ENCODE results near the gene TAS2R40.
"Not testable (repeated sequence)": the region's sequence is repeated elsewhere in the genome, so short reads cannot be mapped to it uniquely, and the experiment has no call there.

TAS2R40 gene

DNA sequence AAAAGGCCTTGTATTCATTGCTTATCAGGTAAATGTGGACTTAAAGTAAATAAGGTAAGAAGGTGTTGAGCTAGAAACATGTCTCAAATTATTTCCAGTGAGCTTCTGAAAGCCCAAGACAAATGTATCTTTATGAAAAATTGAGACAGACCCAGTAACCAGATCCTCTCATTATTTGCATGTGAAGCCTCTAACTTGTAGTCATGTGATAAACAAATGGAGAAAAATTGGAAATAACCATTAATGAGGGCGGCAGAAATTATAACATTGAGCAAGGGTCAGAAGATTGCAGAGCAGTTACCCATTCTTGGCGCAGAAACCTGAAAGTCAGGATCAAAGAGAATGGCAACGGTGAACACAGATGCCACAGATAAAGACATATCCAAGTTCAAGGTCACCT lies at the start of gene TAS2R40:
Gene TAS2R40 (plus strand): TSS at position 301 of the 400 bp plus-strand sequence. CDS start 42 bp downstream, at position 343.
- DNase-seq, result no peak

- no peak for DNase-seq
These were observed 49.5 kb upstream of the TAS2R40 start for GRCh38 chr7:143172354-143172753.

DNA sequence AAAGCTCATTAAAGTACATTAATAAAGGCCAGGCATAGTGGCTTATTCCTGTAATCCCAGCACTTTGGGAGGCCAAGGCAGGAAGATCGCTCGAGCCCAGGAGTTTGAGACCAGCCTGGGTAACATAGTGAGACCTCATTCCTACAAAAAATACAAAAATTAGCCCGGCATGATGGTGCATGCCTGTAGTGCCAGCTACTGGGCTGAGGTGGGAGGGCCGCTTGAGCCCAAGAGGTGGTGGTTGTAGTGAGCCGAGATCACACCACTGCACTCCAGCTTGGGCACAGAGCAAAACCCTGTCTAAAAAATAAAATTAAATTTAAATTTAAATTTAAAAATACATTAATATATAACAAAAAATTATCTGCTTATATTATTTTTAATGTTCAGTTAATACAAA lies 45.7 kb upstream of the TAS2R40 start:
- DNase-seq, result no peak

DNA sequence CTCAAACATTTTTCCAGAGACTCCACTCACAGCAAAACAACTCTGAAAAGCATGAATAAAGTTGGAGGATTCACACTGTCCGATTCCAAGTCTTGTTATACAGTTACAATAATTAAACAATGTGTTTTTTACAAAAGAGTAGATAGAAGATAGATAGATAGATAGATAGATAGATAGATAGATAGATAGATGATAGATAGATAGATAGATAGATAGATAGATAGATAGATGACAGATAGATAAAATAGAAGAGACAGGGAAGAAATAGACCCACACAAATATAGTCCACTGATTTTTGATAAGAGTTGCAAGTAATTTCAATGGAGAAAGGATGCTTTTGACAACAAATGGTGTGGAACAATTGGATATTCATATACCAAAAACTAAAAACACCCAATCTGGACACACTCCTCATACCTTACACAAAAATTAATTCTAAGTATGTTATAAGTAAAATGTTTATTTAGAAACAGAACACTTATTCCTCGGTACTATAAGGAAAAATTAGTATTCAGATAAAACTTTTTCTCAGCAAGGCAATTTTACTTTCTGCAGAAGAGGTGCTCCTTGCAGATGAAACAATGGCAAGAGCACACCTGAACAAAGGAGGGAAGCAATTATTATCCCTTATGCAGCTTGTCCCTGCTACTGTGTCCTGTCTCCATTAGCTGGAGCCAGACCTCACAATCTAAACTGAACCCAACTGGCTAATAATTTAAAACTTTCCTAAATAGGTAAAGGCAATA lies 44.3 kb upstream of the TAS2R40 start:
- DNase-seq, result no peak

DNA sequence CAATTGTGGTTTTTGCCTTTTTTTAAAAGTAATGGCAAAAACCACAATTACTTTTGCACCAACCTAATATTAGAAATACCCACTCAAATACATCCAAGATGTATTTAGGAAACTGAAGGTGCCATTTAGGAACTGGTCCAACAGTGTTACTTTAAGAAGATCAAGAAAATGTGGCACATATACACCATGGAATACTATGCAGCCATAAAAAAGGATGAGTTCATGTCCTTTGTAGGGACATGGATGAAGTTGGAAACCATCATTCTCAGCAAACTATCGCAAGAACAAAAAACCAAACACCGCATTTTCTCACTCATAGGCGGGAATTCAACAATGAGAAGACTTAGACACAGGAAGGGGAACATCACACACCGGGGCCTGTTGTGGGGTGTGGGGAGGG lies 41.1 kb upstream of the TAS2R40 start:
- not testable (repeated sequence) for DNase-seq

DNA sequence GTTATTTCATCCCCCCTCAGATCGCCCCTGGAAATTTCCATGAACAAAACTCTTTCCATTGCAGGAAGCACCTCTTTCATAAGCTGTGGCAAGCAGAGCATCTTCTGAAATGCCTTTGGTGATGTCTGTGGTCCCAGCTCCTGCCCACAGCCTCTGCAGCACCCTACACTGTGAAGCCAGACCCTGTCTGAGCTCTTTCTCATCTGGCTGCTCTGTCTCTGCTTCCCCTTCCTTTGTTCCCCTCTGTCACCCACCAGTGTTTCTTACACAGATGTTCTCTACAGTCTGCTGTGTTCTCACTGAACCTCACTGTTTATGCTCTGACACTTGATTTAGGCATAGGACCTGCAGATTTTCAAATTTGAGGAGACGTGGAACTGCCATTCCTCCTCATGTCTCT lies 40.5 kb upstream of the TAS2R40 start:
- DNase-seq, result no peak

- no peak for DNase-seq
These were observed 38.8 kb upstream of the TAS2R40 start, which contains the start of gene TAS2R39 for GRCh38 chr7:143183024-143183423. Gene TAS2R39, plus strand, starts transcription at chr7:143183419. Its CDS starts 0 bp downstream, at chr7:143183419.

DNA sequence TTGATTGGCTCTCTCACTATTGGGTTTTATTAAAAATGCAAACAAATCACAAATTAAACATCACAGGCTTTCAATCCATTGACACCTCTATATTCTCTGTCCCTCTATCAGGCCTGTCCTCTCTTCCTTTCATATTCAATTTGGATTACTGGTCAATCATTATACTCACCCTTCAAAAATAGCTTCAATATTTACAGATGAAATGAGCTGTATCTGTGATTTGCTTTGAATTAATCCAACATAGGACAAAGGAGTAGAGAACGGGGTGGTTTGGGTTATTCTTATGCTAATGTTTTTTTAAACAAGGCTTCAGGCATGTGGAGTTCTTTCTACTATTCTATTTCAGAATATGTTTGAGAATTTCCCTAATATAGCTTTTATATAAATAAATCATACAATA lies 36.3 kb upstream of the TAS2R40 start:
- DNase-seq, result no peak

GRCh38 chr7:143188994-143189393 lies 32.8 kb upstream of the TAS2R40 start:
- no peak for DNase-seq

DNA sequence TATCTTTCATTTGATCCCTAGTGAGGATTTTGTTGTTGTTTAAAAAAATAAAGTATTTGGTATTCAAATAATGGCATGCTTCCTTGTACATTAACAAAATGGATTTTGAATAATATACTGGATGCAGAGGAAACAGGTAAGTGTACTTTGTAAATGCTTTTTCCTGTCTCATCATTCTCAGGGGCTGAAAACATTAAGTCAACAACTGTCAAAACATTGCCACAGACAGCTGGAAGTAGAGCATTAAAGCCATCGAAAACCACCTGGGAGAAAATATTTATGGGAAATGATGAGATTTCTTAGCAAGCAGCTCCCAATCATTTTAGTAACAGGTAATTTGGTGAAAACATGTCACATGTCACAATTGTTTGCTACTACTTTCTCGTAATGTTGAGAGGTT lies 28.0 kb upstream of the TAS2R40 start:
- no peak for DNase-seq

GRCh38 chr7:143199040-143199439 lies 22.8 kb upstream of the TAS2R40 start:
- DNase-seq, result no peak

- no peak for DNase-seq
These were observed 19.7 kb upstream of the TAS2R40 start for GRCh38 chr7:143202161-143202560.

- no peak for DNase-seq
These were observed 18.5 kb upstream of the TAS2R40 start for GRCh38 chr7:143203386-143203785.

DNA sequence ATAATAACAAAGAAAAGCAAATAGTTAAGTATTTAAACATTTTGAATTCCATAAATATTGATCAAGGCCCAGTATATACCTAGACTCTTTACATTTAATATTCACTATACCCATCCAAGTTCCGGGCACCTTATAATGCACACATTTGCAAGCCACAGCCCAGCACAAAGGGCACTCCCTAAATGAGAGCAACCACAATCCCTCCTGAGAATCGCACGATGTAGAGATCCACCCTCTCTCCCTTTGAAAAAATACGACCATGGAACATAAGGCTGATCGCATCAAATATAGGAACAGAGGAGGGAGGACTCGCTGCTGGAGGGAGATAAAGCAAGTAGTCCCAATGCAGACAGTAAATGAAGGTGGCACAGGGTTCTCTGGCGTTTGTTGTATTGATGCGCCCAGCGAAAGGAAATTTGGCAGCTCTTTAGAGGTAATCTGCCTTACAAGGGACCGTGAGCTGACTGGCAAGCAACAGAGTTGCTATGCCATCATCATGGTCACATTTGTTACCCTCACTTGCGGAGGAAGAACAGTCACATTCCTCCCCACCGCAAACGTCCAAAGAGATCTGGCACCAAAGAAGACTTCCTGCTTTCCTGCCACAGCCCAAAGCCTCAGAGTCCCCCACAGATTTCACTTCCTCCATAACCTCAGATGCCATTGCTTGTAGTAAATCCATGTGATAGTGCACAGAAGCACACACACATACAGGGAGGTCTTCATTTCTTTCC lies 16.1 kb upstream of the TAS2R40 start:
- no peak for DNase-seq

DNA sequence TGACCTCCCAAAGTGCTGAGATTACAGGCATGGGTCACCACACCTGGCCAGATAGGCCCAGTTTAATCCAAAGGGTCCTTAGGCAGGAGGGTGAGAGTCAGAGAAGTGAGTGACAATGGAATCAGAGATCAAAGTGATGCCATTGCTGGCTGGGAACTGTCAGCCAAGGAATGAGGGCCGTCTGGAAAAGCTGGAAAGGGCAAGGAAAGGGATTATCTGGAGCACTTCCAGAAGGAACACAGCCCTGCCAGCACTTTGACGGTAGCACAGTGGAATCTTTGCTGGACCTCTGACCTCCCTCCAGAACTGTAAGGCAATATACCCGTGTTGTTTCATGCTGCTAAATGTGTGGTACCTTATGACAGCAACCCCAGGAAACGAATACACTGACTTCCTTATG lies 11.3 kb upstream of the TAS2R40 start:
- DNase-seq, result no peak

- not testable (repeated sequence) for DNase-seq
These were observed 8.4 kb upstream of the TAS2R40 start for GRCh38 chr7:143213478-143213877.

DNA sequence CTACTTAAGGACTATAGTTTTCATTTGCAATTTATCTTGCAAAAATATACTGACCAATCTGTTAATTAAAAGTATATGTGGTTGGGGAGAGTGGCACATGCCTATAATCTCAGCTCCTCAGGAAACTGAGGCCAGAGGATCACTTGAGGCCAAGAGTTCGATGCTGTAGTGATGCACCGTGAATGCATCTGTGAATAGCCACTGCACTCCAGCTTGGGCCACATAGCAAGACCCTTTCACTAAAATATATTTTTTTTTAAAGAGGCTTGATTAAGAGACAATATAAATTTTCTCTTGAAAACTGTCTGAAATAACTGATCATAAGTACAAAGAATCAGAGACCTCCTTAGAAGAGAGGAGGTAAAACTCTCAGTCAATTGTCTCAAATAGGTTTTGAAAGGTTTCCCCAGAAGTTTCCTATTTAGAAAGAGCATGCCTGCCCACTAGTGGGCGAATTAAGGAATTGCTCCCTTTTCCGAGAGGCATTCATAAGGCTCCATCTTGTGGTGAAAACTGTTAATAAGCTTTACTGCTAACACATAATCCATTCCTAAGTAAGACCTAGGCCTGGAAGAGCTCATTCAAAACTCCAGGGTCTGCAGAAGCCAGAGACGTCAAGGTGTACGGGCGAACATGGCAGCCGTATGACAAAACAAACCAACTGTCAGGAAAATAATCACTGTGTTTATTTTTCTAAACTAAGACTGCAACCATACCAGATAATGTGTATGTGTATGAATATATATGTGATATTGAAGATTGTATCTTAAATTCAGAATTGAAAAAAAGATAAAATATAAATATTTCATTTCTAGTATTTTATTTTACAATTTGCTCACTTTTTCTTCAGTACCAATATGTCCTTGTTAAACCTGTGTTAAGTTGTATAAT lies 6.8 kb upstream of the TAS2R40 start:
- peak; percentile 70 for DNase-seq

- DNase-seq, result no peak
These were observed 5.7 kb upstream of the TAS2R40 start for GRCh38 chr7:143216151-143216550.

- no peak for DNase-seq
These were observed 5.2 kb upstream of the TAS2R40 start for GRCh38 chr7:143216686-143217085.

GRCh38 chr7:143217806-143218205 lies 4.0 kb upstream of the TAS2R40 start:
- DNase-seq, result no peak

- DNase-seq, result no peak
These were observed 551 bp upstream of the TAS2R40 start for GRCh38 chr7:143221286-143221685.

- no peak for DNase-seq
These were observed 945 bp downstream of the TAS2R40 start for GRCh38 chr7:143222782-143223181.

GRCh38 chr7:143223784-143224183 lies 1.9 kb downstream of the TAS2R40 start:
- DNase-seq, result no peak
